ENCODE measurements around the gene C2orf69. TPM values are rescaled to one million over a fixed set of nuclear protein-coding genes. Genes with fewer than 3 reads are reported as not detected.

The C2orf69 gene
- total RNA-seq, 1 experiment from 2014 or later = 21.6 TPM

DNA sequence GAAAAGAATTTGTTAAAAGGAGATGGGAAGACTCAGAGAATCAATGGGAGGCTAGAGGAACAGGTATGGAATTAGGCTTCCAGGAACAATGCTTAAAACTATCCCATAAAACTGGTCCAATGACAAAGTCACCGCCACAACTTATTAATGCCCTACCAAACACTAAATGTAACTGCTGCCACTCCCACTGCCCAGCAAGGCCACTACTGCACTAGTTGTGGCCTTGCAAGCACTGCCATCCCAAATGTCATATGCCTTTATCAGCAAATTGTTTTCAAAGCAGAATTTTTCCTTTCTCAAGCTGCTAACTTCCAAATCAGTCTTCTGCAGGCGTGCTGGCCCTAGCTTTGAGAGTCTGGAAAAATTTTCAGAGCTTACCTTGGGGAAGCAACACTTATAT lies 14.5 kb upstream of the C2orf69 start (continued):
- TF ChIP-seq, protein P1, sequence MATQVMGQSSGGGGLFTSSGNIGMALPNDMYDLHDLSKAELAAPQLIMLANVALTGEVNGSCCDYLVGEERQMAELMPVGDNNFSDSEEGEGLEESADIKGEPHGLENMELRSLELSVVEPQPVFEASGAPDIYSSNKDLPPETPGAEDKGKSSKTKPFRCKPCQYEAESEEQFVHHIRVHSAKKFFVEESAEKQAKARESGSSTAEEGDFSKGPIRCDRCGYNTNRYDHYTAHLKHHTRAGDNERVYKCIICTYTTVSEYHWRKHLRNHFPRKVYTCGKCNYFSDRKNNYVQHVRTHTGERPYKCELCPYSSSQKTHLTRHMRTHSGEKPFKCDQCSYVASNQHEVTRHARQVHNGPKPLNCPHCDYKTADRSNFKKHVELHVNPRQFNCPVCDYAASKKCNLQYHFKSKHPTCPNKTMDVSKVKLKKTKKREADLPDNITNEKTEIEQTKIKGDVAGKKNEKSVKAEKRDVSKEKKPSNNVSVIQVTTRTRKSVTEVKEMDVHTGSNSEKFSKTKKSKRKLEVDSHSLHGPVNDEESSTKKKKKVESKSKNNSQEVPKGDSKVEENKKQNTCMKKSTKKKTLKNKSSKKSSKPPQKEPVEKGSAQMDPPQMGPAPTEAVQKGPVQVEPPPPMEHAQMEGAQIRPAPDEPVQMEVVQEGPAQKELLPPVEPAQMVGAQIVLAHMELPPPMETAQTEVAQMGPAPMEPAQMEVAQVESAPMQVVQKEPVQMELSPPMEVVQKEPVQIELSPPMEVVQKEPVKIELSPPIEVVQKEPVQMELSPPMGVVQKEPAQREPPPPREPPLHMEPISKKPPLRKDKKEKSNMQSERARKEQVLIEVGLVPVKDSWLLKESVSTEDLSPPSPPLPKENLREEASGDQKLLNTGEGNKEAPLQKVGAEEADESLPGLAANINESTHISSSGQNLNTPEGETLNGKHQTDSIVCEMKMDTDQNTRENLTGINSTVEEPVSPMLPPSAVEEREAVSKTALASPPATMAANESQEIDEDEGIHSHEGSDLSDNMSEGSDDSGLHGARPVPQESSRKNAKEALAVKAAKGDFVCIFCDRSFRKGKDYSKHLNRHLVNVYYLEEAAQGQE (IDR thresholded peaks at IDR 0.05; ENCODE audit: low read depth) = no peak
- TF ChIP-seq ZFX (IDR thresholded peaks at IDR 0.05) (no peak), SRF (IDR thresholded peaks at IDR 0.05; ENCODE audit: low read depth) (no peak), ZNF274 (IDR thresholded peaks at IDR 0.05; ENCODE audit: low read depth, low read length) (no peak), RAD21 (IDR thresholded peaks at IDR 0.05; ENCODE audit: low read depth) (no peak), EGR1 (IDR thresholded peaks at IDR 0.05; ENCODE audit: low read depth) (no peak)

DNA sequence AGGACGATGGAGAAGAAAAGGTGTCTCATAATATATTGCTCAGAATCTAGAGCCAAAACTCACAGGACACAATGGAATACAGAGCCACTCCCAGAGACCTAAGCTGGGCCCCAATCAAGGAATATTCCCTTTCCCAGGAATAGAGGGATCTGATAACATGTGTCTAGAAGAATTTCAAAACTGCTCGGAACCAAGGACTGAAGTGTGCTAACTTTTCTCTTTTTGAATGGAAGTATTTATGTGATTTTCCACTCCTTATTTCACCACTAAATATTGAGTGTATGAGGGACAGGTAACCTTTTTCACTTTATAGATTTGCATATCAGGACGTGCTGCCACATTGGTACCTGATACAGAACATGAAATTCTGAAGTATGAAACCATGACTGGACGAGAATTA lies 9.2 kb upstream of the C2orf69 start:
- DNase-seq (ENCODE audit: low read depth, low spot score) (no peak), ATAC-seq (no peak)
- Histone ChIP-seq H2AFZ (ENCODE audit: low read depth, low read length, poor library complexity, severe bottlenecking) (no peak overlapping the region), H3K27me3 (ENCODE audit: insufficient read depth, low read length) (no peaks in the 10 kb centered on the region), H3K79me2 (ENCODE audit: insufficient read depth, low read length) (no peaks in the 10 kb centered on the region), H3K36me3 (ENCODE audit: control insufficient read depth in 1 of 2, insufficient read depth in 2 of 2, low read length in 2 of 2) (no peaks in the 10 kb centered on the region), H3K4me2 (ENCODE audit: low read length) (no peak overlapping the region), H3K4me1 (ENCODE audit: control insufficient read depth in 1 of 2, insufficient read depth in 2 of 2, low read length in 2 of 2) (no peaks in the 10 kb centered on the region), H4K20me1 (ENCODE audit: insufficient read depth) (no peaks in the 10 kb centered on the region), H3K27ac (ENCODE audit: low read depth, low read length) (no peak overlapping the region), H3K9ac (ENCODE audit: low read length) (no peak overlapping the region), H3K9me3 (ENCODE audit: control insufficient read depth in 1 of 2, insufficient read depth in 1 of 2, low read depth in 1 of 2, low read length in 2 of 2) (no peaks in the 10 kb centered on the region), H3K4me3 (replicated peaks in 1 of 2; ENCODE audit: low read depth in 1 of 2, low read length in 2 of 2) (no peak overlapping the region), H3K9me2 (ENCODE audit: insufficient read depth) (no peaks in the 10 kb centered on the region)
- POLR2A ChIA-PET = no interaction called here
- RAD21 ChIA-PET (ENCODE audit: low non-redundant PET in 1 of 2, low total read pairs in 2 of 2, uncharacterized antibody in 2 of 2, unreplicated experiment in 2 of 2) = no interaction called here
- intact Hi-C loops (cut with micrococcal nuclease) = no loop called here
- no TSS peak for BruUV-seq (replicated peaks)
- CTCF ChIA-PET = no interaction called here
- TF ChIP-seq SIN3A (IDR thresholded peaks at IDR 0.05; ENCODE audit: low read depth) (no peak), ZNF274 (IDR thresholded peaks at IDR 0.05; ENCODE audit: low read depth, low read length) (no peak), SRF (IDR thresholded peaks at IDR 0.05; ENCODE audit: low read depth) (no peak), EGR1 (IDR thresholded peaks at IDR 0.05; ENCODE audit: low read depth) (no peak), EZH2phosphoT487 (IDR thresholded peaks at IDR 0.05; ENCODE audit: borderline replicate concordance) (no peak), SP1 (IDR thresholded peaks at IDR 0.05; ENCODE audit: low read depth) (no peak)
- TF ChIP-seq, protein P2, sequence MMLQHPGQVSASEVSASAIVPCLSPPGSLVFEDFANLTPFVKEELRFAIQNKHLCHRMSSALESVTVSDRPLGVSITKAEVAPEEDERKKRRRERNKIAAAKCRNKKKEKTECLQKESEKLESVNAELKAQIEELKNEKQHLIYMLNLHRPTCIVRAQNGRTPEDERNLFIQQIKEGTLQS (IDR thresholded peaks at IDR 0.05) = no peak
- TF ChIP-seq, protein P1 (IDR thresholded peaks at IDR 0.05; ENCODE audit: low read depth) = no peak
- TF ChIP-seq, protein P3, sequence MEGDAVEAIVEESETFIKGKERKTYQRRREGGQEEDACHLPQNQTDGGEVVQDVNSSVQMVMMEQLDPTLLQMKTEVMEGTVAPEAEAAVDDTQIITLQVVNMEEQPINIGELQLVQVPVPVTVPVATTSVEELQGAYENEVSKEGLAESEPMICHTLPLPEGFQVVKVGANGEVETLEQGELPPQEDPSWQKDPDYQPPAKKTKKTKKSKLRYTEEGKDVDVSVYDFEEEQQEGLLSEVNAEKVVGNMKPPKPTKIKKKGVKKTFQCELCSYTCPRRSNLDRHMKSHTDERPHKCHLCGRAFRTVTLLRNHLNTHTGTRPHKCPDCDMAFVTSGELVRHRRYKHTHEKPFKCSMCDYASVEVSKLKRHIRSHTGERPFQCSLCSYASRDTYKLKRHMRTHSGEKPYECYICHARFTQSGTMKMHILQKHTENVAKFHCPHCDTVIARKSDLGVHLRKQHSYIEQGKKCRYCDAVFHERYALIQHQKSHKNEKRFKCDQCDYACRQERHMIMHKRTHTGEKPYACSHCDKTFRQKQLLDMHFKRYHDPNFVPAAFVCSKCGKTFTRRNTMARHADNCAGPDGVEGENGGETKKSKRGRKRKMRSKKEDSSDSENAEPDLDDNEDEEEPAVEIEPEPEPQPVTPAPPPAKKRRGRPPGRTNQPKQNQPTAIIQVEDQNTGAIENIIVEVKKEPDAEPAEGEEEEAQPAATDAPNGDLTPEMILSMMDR (IDR thresholded peaks at IDR 0.05 in 2 of 3, conservative IDR thresholded peaks at IDR 0.05 in 1 of 3; ENCODE audit: borderline replicate concordance in 1 of 3, insufficient read depth in 1 of 3, low read depth in 2 of 3, low read length in 2 of 3) = no peak
- TF ChIP-seq, protein P4, sequence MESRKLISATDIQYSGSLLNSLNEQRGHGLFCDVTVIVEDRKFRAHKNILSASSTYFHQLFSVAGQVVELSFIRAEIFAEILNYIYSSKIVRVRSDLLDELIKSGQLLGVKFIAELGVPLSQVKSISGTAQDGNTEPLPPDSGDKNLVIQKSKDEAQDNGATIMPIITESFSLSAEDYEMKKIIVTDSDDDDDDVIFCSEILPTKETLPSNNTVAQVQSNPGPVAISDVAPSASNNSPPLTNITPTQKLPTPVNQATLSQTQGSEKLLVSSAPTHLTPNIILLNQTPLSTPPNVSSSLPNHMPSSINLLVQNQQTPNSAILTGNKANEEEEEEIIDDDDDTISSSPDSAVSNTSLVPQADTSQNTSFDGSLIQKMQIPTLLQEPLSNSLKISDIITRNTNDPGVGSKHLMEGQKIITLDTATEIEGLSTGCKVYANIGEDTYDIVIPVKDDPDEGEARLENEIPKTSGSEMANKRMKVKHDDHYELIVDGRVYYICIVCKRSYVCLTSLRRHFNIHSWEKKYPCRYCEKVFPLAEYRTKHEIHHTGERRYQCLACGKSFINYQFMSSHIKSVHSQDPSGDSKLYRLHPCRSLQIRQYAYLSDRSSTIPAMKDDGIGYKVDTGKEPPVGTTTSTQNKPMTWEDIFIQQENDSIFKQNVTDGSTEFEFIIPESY (IDR thresholded peaks at IDR 0.05; ENCODE audit: extremely low read depth, insufficient replicate concordance, low read length) = no peak
- TF ChIP-seq, protein P5, sequence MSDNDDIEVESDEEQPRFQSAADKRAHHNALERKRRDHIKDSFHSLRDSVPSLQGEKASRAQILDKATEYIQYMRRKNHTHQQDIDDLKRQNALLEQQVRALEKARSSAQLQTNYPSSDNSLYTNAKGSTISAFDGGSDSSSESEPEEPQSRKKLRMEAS (IDR thresholded peaks at IDR 0.05) = no peak

Data from HCT116 (cell line).